ENCODE results near the gene ZSWIM3.
"Not testable (repeated sequence)": the region's sequence is repeated elsewhere in the genome, so short reads cannot be mapped to it uniquely, and the experiment has no call there.

The ZSWIM3 gene

DNA sequence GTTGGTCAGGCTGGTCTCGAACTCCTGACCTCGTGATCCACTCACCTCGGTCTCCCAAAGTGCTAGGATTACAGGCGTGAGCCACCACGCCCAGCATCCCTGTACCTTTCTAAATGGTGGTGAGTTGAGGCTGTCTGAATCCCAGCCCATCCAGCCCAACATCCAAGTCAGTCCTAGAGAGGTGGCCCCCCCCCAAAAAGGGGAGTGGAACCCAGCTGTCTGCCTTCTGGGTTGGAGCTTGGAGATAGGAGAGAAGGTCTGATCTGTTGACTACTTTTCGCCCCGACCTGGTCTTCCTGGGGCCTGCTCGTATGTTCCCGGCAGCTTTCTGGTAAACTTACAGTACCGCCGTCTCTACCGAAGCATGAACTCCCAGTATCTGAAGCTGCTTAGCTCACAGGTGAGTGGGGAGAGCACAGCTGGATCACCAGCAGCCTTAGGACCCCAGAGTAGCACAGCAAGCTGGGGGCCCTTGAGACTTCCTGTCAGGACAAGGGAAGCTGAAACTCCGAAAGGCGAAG is 39.3 kb downstream of the ZSWIM3 start:
- no peak for TF ChIP-seq POLR2A (IDR thresholded peaks at IDR 0.05; ENCODE audit: low read depth, low read length)
- no peak for TF ChIP-seq POLR2AphosphoS5 (IDR thresholded peaks at IDR 0.05; ENCODE audit: low read depth, low read length)
- TF ChIP-seq TAF1 (IDR thresholded peaks at IDR 0.05; ENCODE audit: borderline replicate concordance, low read depth, low read length), result no peak
- FAIRE-seq, result no peak
- DNase-seq (ENCODE audit: insufficient read length), result no peak

DNA sequence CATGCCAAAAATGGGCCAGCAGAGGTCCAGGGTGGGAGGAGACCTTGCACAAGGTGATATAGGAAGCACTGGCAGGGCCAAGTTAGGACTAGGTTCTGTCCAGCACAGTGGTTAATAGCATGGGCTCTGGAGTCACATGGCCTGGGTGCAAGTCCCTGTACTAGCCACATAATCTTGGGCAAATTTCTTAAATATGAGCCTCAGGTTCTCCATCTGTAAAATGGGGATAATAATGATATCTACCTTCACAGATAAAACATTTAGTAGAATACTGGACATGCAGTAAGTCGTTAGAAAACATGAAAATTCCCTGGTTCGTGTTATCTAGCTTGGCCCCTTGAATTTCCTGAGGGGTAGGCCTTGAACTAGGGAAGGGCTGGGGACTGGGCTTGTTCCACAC is 39.9 kb downstream of the ZSWIM3 start:
- no peak for TF ChIP-seq POLR2AphosphoS5 (IDR thresholded peaks at IDR 0.05; ENCODE audit: low read depth, low read length)
- no peak for FAIRE-seq

DNA sequence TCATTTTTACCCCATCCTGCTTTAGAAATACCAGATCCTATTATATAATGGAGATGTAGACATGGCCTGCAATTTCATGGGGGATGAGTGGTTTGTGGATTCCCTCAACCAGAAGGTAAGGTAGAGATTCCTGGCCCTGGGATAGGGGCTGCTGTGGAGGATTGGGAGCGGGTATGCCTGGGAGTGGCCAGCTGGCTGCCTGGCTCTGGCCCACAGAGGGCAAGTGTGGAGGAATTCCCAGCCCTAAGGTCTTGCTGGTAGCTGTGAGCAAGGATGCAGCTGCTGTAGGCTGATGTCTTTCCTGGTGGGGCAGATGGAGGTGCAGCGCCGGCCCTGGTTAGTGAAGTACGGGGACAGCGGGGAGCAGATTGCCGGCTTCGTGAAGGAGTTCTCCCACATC is 40.3 kb downstream of the ZSWIM3 start:
- TF ChIP-seq TAF1 (IDR thresholded peaks at IDR 0.05; ENCODE audit: borderline replicate concordance, low read depth, low read length), result no peak
- FAIRE-seq, result no peak
- no peak for DNase-seq (ENCODE audit: insufficient read length)

More for the DNA sequence above, 39.9 kb downstream of the ZSWIM3 start:
- DNase-seq (ENCODE audit: insufficient read length), result no peak

DNA sequence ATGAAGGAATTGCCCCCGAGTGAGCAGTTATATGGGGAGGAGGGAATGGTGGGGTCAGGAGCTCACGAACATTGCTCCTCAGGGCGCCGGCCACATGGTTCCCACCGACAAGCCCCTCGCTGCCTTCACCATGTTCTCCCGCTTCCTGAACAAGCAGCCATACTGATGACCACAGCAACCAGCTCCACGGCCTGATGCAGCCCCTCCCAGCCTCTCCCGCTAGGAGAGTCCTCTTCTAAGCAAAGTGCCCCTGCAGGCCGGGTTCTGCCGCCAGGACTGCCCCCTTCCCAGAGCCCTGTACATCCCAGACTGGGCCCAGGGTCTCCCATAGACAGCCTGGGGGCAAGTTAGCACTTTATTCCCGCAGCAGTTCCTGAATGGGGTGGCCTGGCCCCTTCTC is 40.9 kb downstream of the ZSWIM3 start:
- TF ChIP-seq POLR2A (IDR thresholded peaks at IDR 0.05; ENCODE audit: low read depth, low read length), result no peak
- no peak for TF ChIP-seq TAF1 (IDR thresholded peaks at IDR 0.05; ENCODE audit: borderline replicate concordance, low read depth, low read length)
- TF ChIP-seq POLR2AphosphoS5 (IDR thresholded peaks at IDR 0.05; ENCODE audit: low read depth, low read length), result no peak
- DNase-seq (ENCODE audit: insufficient read length) (no peak), FAIRE-seq (no peak)

DNA sequence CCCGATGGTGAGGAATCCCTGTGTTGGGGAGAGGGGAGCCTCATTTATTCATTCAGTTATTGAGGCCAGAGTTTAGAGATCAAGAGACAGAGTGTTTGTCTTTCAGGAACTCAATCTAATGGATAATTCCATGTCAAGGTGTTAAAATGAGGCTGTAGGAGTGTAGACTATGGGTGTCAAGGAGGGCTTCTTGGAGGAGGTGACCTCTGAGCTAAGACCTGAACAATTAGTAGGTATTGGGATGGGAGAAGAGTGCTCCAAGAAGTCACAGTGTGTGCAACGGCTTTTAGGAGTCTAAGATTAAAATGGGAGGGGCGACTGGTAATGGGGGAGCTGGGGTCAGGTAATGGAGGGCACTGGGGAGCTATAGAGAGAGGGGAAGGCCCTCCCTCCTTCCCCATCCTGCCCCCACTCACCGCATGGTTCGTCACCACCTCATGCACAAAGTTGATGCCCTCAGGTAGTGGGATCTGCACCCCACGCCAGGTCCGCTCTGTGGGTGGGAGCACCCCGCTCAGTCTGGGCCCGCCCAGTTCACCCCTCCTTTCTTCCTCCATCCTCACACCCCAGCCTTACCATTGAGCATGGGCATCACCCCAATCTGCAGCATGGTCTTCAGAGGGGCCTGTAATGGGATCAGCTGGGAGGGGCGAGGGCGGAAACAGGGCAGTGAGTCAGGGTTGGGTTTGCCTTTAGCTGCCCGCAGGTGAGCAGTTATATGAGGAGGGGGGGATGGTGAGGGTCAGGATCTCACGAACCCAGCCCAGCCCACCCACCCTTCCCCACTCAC is 41.8 kb downstream of the ZSWIM3 start:
- DNase-seq (ENCODE audit: insufficient read length) (no peak), FAIRE-seq (no peak)
- TF ChIP-seq POLR2AphosphoS5 (IDR thresholded peaks at IDR 0.05; ENCODE audit: low read depth, low read length) (no peak), TAF1 (IDR thresholded peaks at IDR 0.05; ENCODE audit: borderline replicate concordance, low read depth, low read length) (no peak), POLR2A (IDR thresholded peaks at IDR 0.05; ENCODE audit: low read depth, low read length) (no peak)

DNA sequence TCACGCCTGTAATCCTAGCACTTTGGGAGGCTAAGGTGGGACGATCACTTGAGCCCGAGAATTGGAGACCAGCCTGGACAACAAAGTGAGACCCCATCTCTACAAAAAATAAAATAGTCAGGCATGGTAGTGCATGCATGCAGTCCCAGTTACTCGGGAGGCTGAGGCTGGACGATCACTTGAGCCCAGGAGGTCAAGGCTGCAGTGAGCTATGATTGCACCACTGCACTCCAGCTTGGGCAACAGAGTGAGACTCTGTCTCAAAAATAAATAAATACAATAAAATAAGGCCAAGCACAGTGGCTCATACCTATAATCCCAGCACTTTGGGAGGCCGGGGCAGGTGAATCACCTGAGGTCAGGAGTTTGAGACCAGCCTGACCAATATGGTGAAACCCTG is 43.9 kb downstream of the ZSWIM3 start:
- FAIRE-seq; DNase-seq (ENCODE audit: insufficient read length): not testable (repeated sequence)

DNA sequence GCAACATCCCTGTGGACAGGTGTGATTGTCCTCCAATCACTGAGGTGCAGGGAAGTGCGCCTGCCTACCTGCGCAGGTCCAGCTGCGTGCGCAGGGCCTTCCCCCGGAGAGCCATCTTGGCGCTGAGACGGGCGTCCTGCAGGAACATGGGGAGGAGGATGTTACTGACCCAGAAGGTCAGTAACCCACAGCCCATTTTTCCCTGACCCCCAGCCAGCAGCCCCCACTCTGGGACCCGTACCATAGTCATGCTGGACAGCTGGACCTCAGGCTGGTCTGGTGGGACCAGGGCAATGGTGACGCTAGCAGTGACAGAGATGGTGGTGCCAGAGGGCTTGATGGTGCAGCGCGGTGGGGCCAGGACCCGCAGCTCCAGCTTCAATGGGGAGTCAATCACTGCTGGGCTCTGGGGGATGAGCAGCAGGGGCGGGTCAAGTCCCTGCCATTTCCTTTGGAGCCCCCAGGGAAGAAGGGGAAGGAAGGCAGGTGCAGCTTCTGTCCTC is 44.8 kb downstream of the ZSWIM3 start:
- TF ChIP-seq POLR2A (IDR thresholded peaks at IDR 0.05; ENCODE audit: low read depth, low read length), result no peak
- TF ChIP-seq TAF1 (IDR thresholded peaks at IDR 0.05; ENCODE audit: borderline replicate concordance, low read depth, low read length), result no peak
- no peak for TF ChIP-seq POLR2AphosphoS5 (IDR thresholded peaks at IDR 0.05; ENCODE audit: low read depth, low read length)
- no peak for DNase-seq (ENCODE audit: insufficient read length)
- no peak for FAIRE-seq

DNA sequence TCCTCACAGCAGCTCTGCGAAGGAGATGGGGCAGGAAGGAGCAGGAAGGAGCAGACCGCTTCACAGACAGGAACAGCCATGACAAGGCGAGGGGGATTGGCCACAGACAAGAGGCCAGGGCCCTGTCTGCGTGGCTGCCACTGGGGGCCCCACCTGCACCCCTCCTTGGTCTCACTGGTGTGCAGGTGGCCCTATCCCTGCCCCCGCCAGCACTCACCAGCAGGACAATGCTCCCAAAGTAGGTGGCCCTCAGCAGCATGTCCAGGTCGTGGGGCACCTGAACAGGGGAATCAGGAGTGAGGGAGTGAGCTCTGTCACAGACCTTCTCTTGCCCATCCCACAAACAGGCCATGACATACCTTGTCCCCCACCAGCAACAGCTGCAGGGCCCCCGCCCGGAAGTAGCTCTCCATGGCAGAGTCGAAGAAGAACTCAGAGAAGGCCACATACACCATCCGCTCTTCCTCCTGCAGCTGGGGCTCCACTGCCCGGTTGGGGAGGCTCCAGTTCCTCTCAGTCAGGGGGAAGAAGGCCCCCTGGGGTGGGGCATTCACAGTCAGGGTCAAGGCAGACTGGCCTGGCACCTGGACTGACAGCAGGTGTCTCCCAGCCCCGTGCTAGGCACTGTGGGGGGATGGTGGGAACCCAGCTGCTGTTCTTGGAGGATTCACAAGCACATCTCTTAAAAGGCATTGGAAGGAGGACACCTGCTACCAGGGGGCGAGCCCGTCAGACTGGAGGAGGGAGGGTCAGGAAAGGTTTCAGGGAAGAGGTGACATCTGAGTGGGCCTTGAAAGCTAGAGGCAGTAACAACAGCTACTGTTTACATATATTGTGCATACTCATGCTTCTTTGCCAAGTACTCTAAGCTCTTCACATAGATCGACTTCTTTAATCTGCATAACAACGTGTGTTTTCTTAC is 47.4 kb downstream of the ZSWIM3 start:
- TF ChIP-seq POLR2AphosphoS5 (IDR thresholded peaks at IDR 0.05; ENCODE audit: low read depth, low read length), result no peak
- TF ChIP-seq POLR2A (IDR thresholded peaks at IDR 0.05; ENCODE audit: low read depth, low read length), result no peak
- no peak for TF ChIP-seq TAF1 (IDR thresholded peaks at IDR 0.05; ENCODE audit: borderline replicate concordance, low read depth, low read length)
- DNase-seq (ENCODE audit: insufficient read length) (no peak), FAIRE-seq (no peak)

DNA sequence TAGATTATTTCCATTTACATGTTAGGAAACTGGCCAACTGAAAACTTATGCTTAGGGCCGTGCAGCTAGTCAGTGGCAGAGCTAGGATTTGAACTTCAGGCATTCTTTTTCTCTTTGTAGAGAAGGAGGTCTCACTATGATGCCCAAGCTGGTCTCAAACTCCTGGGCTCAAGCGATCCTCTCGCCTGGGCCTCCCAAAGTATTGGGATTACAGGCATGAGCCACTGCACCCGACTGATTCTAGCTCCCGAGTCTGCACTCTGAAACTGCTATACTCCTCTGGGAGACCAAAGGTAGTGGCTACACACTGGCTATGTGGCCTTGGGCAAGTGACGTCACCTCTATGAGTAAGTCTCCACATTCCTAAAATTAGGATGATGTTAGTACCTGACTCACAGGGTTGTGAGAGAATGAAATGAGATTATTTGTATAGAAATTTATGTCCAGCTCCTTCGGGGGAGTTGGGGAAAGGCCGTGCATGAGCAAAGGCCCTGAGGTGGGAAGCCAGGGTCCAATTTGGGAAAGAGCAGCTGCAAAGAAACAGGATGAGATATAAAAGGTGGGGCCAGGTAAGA is 48.2 kb downstream of the ZSWIM3 start:
- no peak for FAIRE-seq
- TF ChIP-seq POLR2AphosphoS5 (IDR thresholded peaks at IDR 0.05; ENCODE audit: low read depth, low read length) (no peak), TAF1 (IDR thresholded peaks at IDR 0.05; ENCODE audit: borderline replicate concordance, low read depth, low read length) (no peak), POLR2A (IDR thresholded peaks at IDR 0.05; ENCODE audit: low read depth, low read length) (no peak)
- no peak for DNase-seq (ENCODE audit: insufficient read length)

DNA sequence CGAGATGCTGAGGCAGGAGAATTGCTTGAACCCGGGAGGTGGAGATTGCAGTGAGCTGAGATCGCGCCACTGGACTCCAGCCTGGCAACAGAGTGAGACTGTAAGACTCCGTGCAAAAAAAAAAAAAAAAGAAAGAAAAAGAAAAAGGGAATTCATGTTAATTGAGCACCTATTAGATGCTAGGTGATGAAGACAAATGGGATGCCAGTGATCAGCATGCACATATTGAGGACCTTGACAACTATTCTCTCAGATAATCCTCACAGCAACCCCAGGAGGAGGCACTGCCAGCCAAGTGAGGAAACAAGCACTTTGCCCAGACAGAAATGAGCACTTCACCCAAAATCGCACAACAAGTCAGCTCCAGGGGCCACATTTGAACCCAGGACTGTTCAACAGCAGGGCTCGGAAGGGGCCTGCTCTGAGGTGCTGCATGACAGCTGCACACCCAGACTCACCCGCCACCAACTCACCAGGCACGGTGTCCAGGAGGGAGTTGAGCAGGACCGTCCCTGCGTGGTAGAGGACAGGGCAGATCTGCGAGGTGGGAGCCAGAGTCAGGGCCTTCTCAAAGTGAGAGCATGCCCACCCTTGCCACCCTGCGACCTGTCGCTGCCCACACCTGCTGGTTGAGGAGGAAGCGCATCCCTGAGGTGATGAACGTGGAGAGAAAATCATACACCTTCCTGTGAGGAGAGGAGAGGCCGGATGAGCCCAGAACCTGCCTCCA is 50.0 kb downstream of the ZSWIM3 start:
- DNase-seq (ENCODE audit: insufficient read length) (no peak), FAIRE-seq (no peak)
- no peak for TF ChIP-seq POLR2AphosphoS5 (IDR thresholded peaks at IDR 0.05; ENCODE audit: low read depth, low read length)
- TF ChIP-seq TAF1 (IDR thresholded peaks at IDR 0.05; ENCODE audit: borderline replicate concordance, low read depth, low read length), result no peak
- no peak for TF ChIP-seq POLR2A (IDR thresholded peaks at IDR 0.05; ENCODE audit: low read depth, low read length)

DNA sequence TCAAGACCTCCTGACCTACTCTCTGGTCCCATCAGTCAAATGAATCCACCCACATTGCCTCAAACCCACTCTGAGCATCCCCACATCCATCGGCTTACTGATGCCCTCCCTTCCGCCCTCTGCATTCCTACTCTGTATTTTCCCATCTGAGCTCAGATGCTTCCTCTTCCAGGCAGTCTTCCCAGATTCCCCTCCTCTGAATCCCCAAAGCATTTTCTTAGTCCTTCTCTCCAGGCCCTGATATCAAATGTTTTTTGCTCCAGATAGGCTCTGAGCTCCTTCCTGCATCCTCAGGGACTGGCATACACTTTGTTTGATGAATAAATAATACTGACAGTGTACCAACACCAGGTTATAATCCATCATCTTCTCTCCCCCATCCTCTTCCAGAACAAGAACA is 50.7 kb downstream of the ZSWIM3 start:
- no peak for DNase-seq (ENCODE audit: insufficient read length)
- FAIRE-seq, result no peak
- TF ChIP-seq TAF1 (IDR thresholded peaks at IDR 0.05; ENCODE audit: borderline replicate concordance, low read depth, low read length) (no peak), POLR2AphosphoS5 (IDR thresholded peaks at IDR 0.05; ENCODE audit: low read depth, low read length) (no peak), POLR2A (IDR thresholded peaks at IDR 0.05; ENCODE audit: low read depth, low read length) (no peak)
